ENCODE measurements around the gene SRPRB. TPM values are rescaled to one million over a fixed set of nuclear protein-coding genes. Genes with fewer than 3 reads are reported as not detected.

The SRPRB gene
- total and polyA plus RNA-seq, 3 donors from 2014 or later: 35.9 to 104 (median 42.7) TPM

- H3K9me3 ChIP-seq: no peaks in the 10 kb centered on the region
- TF ChIP-seq CTCF (IDR thresholded peaks at IDR 0.05): no peak
- no peak for TF ChIP-seq POLR2A (IDR thresholded peaks at IDR 0.05)
- no peak overlapping the region for H3K27ac ChIP-seq
- H3K36me3 ChIP-seq (ENCODE audit: low read depth, missing control alignments): no peaks in the 10 kb centered on the region
- no peaks in the 10 kb centered on the region for H3K4me1 ChIP-seq
- no peak overlapping the region for H3K4me3 ChIP-seq
- intact Hi-C loops (cut with DNase I; ENCODE audit: low total_unique reads): no loop called here
- no peaks in the 10 kb centered on the region for H3K27me3 ChIP-seq
- DNase-seq: no peak
- 83 to 92% methylated on average over 12 of the region's 12 CpGs for WGBS, 2 donors
These were observed 54.0 kb downstream of the SRPRB start for GRCh38 chr3:133859381-133860234.

GRCh38 chr3:133860519-133860918, 54.9 kb downstream of the SRPRB start:
- TF ChIP-seq CTCF (IDR thresholded peaks at IDR 0.05): no peak
- TF ChIP-seq POLR2A (IDR thresholded peaks at IDR 0.05): no peak
- no peaks in the 10 kb centered on the region for H3K36me3 ChIP-seq (ENCODE audit: low read depth, missing control alignments)
- no peak overlapping the region for H3K27ac ChIP-seq
- H3K4me1 ChIP-seq: no peaks in the 10 kb centered on the region
- WGBS, 2 donors: 94 to 100% methylated on average over 5 of the region's 5 CpGs
- H3K9me3 ChIP-seq: no peaks in the 10 kb centered on the region
- no peak for DNase-seq
- no peak overlapping the region for H3K4me3 ChIP-seq
- no peaks in the 10 kb centered on the region for H3K27me3 ChIP-seq
- intact Hi-C loops (cut with DNase I; ENCODE audit: low total_unique reads): no loop called here

- H3K27ac ChIP-seq: no peak overlapping the region
- intact Hi-C loops (cut with DNase I; ENCODE audit: low total_unique reads): no loop called here
- TF ChIP-seq CTCF (IDR thresholded peaks at IDR 0.05): no peak
- TF ChIP-seq POLR2A (IDR thresholded peaks at IDR 0.05): no peak
- DNase-seq: no peak
- no peaks in the 10 kb centered on the region for H3K9me3 ChIP-seq
- 92 to 93% methylated on average over 4 of the region's 4 CpGs for WGBS, 2 donors
- H3K4me3 ChIP-seq: no peak overlapping the region
- no peaks in the 10 kb centered on the region for H3K27me3 ChIP-seq
- H3K36me3 ChIP-seq (ENCODE audit: low read depth, missing control alignments): no peaks in the 10 kb centered on the region
- no peaks in the 10 kb centered on the region for H3K4me1 ChIP-seq
These were observed 56.5 kb downstream of the SRPRB start for GRCh38 chr3:133862161-133862560.

GRCh38 chr3:133863911-133864310, 58.3 kb downstream of the SRPRB start:
- Histone ChIP-seq H3K4me3 (no peak overlapping the region), H3K27ac (no peak overlapping the region), H3K4me1 (peaks cover 9% of the 10 kb centered on the region), H3K27me3 (no peaks in the 10 kb centered on the region), H3K9me3 (no peaks in the 10 kb centered on the region), H3K36me3 (ENCODE audit: low read depth, missing control alignments) (no peaks in the 10 kb centered on the region)
- intact Hi-C loops (cut with DNase I; ENCODE audit: low total_unique reads): no loop called here
- DNase-seq: no peak
- TF ChIP-seq POLR2A (IDR thresholded peaks at IDR 0.05) (no peak), CTCF (IDR thresholded peaks at IDR 0.05) (no peak)
- 91 to 96% methylated on average over 7 to 11 of the region's 11 CpGs for WGBS, 2 donors

- Histone ChIP-seq H3K9me3 (no peaks in the 10 kb centered on the region), H3K27ac (no peak overlapping the region), H3K36me3 (ENCODE audit: low read depth, missing control alignments) (no peaks in the 10 kb centered on the region), H3K4me3 (no peak overlapping the region), H3K27me3 (no peaks in the 10 kb centered on the region), H3K4me1 (peaks cover 12% of the 10 kb centered on the region)
- 85% methylated on average over 7 of the region's 7 CpGs for WGBS, 2 donors
- intact Hi-C loops (cut with DNase I; ENCODE audit: low total_unique reads): no loop called here
- no peak for TF ChIP-seq CTCF (IDR thresholded peaks at IDR 0.05)
- TF ChIP-seq POLR2A (IDR thresholded peaks at IDR 0.05): no peak
- no peak for DNase-seq
These were observed 59.0 kb downstream of the SRPRB start for GRCh38 chr3:133864616-133865015.

Measured in testis (tissue), 3 donors.